ENCODE measurements around the gene AGAP5. TPM values are rescaled to one million over a fixed set of nuclear protein-coding genes. Genes with fewer than 3 reads are reported as not detected.

AGAP5 gene
- total and polyA plus RNA-seq, 2 of the 13 experiments (the other 11 are each of a cell fraction or from before 2014, with no cell fraction given): 5.3 to 7.9 TPM

DNA sequence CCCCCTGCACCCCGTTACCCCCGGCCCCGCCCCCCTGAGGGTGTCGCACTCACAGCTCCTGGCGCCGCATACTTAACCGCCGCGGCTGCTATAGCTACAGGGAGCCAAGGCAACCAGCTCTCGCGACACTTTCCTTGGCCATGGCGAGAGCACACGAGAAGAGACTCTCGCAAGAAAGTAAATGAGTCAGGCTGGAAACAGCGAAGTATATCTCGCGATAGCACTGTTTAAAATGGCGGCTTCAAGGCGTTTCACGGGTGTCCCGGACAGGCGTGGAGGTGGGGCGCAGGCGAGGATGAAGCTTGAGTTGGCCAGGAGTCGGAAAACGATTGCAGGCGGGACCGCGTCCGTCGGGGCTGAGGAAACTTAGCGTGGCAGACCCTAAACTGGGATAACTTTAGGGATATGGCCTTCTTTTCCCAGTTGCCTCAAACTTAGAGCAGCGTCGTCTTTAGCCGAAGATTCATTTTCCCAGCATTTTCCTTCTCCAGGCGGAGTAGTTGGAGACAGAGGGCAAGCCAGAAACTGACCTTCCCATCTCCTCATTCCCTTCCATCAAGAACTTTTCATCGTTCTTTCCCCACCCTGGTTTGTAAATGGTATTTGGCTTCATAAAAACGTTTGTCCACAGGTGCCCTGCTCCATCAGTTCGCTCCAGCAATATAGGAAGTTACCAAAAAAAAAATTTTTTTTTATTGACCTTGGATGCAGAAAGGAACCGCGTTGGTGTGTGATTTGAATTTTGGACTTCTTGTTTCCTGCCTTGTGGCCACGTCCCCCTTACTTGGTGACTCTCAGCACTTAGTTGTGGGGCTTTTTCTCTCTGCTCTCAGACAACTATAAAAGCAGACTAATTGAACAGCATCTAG, 71.8 kb downstream of the AGAP5 start (continued):
- TF ChIP-seq, protein P1, sequence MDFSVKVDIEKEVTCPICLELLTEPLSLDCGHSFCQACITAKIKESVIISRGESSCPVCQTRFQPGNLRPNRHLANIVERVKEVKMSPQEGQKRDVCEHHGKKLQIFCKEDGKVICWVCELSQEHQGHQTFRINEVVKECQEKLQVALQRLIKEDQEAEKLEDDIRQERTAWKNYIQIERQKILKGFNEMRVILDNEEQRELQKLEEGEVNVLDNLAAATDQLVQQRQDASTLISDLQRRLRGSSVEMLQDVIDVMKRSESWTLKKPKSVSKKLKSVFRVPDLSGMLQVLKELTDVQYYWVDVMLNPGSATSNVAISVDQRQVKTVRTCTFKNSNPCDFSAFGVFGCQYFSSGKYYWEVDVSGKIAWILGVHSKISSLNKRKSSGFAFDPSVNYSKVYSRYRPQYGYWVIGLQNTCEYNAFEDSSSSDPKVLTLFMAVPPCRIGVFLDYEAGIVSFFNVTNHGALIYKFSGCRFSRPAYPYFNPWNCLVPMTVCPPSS (IDR thresholded peaks at IDR 0.05): no peak
- TF ChIP-seq, protein P2, sequence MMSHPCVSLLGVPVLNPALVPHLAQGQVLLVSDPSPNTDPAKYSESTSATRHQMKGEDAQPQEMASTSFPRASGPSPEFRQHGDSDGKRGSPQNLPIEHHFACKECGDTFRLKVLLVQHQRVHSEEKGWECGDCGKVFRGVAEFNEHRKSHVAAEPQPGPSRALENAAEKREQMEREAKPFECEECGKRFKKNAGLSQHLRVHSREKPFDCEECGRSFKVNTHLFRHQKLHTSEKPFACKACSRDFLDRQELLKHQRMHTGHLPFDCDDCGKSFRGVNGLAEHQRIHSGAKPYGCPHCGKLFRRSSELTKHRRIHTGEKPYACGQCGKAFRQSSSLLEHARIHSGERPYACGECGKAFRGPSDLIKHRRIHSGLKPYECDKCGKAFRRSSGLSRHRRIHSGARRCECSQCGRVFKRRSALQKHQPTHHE (CRISPR knock-in tag; IDR thresholded peaks at IDR 0.05; ENCODE audit: borderline replicate concordance): no peak
- 0 out of 2 replicates have a peak, but pooled peaks have one; percentile 40 for TF ChIP-seq MEF2D (CRISPR knock-in tag; IDR thresholded peaks at IDR 0.05)
- TF ChIP-seq ZNF660 (CRISPR knock-in tag; IDR thresholded peaks at IDR 0.05; ENCODE audit: borderline replicate concordance, low read depth): no peak
- TF ChIP-seq, protein P3, sequence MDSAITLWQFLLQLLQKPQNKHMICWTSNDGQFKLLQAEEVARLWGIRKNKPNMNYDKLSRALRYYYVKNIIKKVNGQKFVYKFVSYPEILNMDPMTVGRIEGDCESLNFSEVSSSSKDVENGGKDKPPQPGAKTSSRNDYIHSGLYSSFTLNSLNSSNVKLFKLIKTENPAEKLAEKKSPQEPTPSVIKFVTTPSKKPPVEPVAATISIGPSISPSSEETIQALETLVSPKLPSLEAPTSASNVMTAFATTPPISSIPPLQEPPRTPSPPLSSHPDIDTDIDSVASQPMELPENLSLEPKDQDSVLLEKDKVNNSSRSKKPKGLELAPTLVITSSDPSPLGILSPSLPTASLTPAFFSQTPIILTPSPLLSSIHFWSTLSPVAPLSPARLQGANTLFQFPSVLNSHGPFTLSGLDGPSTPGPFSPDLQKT (CRISPR knock-in tag; IDR thresholded peaks at IDR 0.05; ENCODE audit: borderline replicate concordance): no peak
- TF ChIP-seq SATB2 (CRISPR knock-in tag; IDR thresholded peaks at IDR 0.05): no peak
- TF ChIP-seq, protein P4, sequence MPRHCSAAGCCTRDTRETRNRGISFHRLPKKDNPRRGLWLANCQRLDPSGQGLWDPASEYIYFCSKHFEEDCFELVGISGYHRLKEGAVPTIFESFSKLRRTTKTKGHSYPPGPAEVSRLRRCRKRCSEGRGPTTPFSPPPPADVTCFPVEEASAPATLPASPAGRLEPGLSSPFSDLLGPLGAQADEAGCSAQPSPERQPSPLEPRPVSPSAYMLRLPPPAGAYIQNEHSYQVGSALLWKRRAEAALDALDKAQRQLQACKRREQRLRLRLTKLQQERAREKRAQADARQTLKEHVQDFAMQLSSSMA (CRISPR knock-in tag; IDR thresholded peaks at IDR 0.05): no peak
- TF ChIP-seq, protein P5, sequence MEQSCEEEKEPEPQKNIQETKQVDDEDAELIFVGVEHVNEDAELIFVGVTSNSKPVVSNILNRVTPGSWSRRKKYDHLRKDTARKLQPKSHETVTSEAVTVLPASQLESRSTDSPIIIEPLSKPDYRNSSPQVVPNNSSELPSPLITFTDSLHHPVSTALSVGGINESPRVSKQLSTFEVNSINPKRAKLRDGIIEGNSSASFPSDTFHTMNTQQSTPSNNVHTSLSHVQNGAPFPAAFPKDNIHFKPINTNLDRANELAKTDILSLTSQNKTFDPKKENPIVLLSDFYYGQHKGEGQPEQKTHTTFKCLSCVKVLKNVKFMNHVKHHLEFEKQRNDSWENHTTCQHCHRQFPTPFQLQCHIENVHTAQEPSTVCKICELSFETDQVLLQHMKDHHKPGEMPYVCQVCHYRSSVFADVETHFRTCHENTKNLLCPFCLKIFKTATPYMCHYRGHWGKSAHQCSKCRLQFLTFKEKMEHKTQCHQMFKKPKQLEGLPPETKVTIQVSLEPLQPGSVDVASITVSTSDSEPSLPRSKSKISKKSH (CRISPR knock-in tag; IDR thresholded peaks at IDR 0.05; ENCODE audit: borderline replicate concordance): peak; percentile 38; the same call in 1 of the 2 replicates
- no peak for TF ChIP-seq POLR2AphosphoS2 (IDR thresholded peaks at IDR 0.05; ENCODE audit: low read depth, low read length)
- no peak for TF ChIP-seq BRD4 (CRISPR knock-in tag; IDR thresholded peaks at IDR 0.05)
- no peak for TF ChIP-seq MYNN (CRISPR knock-in tag; IDR thresholded peaks at IDR 0.05; ENCODE audit: low read depth)
- TF ChIP-seq, protein P6, sequence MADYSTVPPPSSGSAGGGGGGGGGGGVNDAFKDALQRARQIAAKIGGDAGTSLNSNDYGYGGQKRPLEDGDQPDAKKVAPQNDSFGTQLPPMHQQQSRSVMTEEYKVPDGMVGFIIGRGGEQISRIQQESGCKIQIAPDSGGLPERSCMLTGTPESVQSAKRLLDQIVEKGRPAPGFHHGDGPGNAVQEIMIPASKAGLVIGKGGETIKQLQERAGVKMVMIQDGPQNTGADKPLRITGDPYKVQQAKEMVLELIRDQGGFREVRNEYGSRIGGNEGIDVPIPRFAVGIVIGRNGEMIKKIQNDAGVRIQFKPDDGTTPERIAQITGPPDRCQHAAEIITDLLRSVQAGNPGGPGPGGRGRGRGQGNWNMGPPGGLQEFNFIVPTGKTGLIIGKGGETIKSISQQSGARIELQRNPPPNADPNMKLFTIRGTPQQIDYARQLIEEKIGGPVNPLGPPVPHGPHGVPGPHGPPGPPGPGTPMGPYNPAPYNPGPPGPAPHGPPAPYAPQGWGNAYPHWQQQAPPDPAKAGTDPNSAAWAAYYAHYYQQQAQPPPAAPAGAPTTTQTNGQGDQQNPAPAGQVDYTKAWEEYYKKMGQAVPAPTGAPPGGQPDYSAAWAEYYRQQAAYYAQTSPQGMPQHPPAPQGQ (CRISPR knock-in tag; IDR thresholded peaks at IDR 0.05; ENCODE audit: borderline replicate concordance): no peak
- TF ChIP-seq ISX (CRISPR knock-in tag; conservative IDR thresholded peaks at IDR 0.05): no peak
- no peak for TF ChIP-seq ZNF703 (CRISPR knock-in tag; IDR thresholded peaks at IDR 0.05; ENCODE audit: borderline replicate concordance)
- TF ChIP-seq ZNF260 (CRISPR knock-in tag; IDR thresholded peaks at IDR 0.05; ENCODE audit: borderline replicate concordance, low read depth): no peak
- TF ChIP-seq TSC22D2 (CRISPR knock-in tag; IDR thresholded peaks at IDR 0.05; ENCODE audit: borderline replicate concordance): no peak
- TF ChIP-seq, protein P7, sequence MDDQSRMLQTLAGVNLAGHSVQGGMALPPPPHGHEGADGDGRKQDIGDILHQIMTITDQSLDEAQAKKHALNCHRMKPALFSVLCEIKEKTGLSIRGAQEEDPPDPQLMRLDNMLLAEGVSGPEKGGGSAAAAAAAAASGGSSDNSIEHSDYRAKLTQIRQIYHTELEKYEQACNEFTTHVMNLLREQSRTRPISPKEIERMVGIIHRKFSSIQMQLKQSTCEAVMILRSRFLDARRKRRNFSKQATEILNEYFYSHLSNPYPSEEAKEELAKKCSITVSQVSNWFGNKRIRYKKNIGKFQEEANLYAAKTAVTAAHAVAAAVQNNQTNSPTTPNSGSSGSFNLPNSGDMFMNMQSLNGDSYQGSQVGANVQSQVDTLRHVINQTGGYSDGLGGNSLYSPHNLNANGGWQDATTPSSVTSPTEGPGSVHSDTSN (CRISPR knock-in tag; IDR thresholded peaks at IDR 0.05; ENCODE audit: borderline replicate concordance): no peak

All from HepG2 (cell line).